Activated CD4-positive, CD25-positive, alpha-beta regulatory T cell treated with anti-CD3 and anti-CD28 coated beads, Interleukin-2, amount 50 U/mL, for 72 hours (primary cell): ENCODE results near the gene GRIA1.
"Not testable (repeated sequence)": the region's sequence is repeated elsewhere in the genome, so short reads cannot be mapped to it uniquely, and the experiment has no call there.

Experiments
- DNase-seq: peaks from one replicate; pipeline ENCODE4 v3.0.0; 2021

The GRIA1 gene

GRCh38 chr5:153792305-153792704 is 301.8 kb downstream of the GRIA1 start:
- no peak for DNase-seq

- DNase-seq, result no peak
Observed at GRCh38 chr5:153793699-153794098, 303.2 kb downstream of the GRIA1 start.

GRCh38 chr5:153794327-153794726 is 303.9 kb downstream of the GRIA1 start:
- DNase-seq, result no peak

- no peak for DNase-seq
Observed at GRCh38 chr5:153796527-153796926, 306.1 kb downstream of the GRIA1 start.

GRCh38 chr5:153797484-153797883 is 307.0 kb downstream of the GRIA1 start:
- no peak for DNase-seq

- no peak for DNase-seq
Observed at GRCh38 chr5:153798830-153799229, 308.4 kb downstream of the GRIA1 start.

- DNase-seq, result no peak
Observed at GRCh38 chr5:153799466-153799865, 309.0 kb downstream of the GRIA1 start.

- no peak for DNase-seq
Observed at GRCh38 chr5:153802050-153802821, 311.8 kb downstream of the GRIA1 start.

GRCh38 chr5:153807801-153808200 is 317.3 kb downstream of the GRIA1 start:
- DNase-seq, result no peak

- no peak for DNase-seq
Observed at GRCh38 chr5:153809166-153809565, 318.7 kb downstream of the GRIA1 start.

GRCh38 chr5:153813901-153814300 is 323.4 kb downstream of the GRIA1 start:
- no peak for DNase-seq

- DNase-seq, result no peak
Observed at GRCh38 chr5:153816870-153817269, 326.4 kb downstream of the GRIA1 start.

- no peak for DNase-seq
Observed at GRCh38 chr5:153818626-153819025, 328.2 kb downstream of the GRIA1 start.

GRCh38 chr5:153823036-153823435 is 332.6 kb downstream of the GRIA1 start:
- no peak for DNase-seq

GRCh38 chr5:153824909-153825308 is 334.4 kb downstream of the GRIA1 start:
- DNase-seq, result no peak

GRCh38 chr5:153827397-153827796 is 336.9 kb downstream of the GRIA1 start:
- DNase-seq, result no peak

GRCh38 chr5:153829510-153830065 is 339.1 kb downstream of the GRIA1 start:
- no peak for DNase-seq

GRCh38 chr5:153831973-153832372 is 341.5 kb downstream of the GRIA1 start:
- DNase-seq, result no peak

- DNase-seq, result no peak
Observed at GRCh38 chr5:153835891-153836515, 345.5 kb downstream of the GRIA1 start.

- not testable (repeated sequence) for DNase-seq
Observed at GRCh38 chr5:153849303-153850113, 359.0 kb downstream of the GRIA1 start.

GRCh38 chr5:153860195-153860886 is 369.9 kb downstream of the GRIA1 start:
- no peak for DNase-seq

GRCh38 chr5:153862906-153863305 is 372.4 kb downstream of the GRIA1 start:
- DNase-seq, result not testable (repeated sequence)
